Gastroesophageal sphincter (tissue), 4 donors: Measurements from ENCODE around the gene PROB1. TPM values are rescaled to one million over a fixed set of nuclear protein-coding genes. Genes with fewer than 3 reads are reported as not detected.

Source experiments
- ATAC-seq: fragments of 150-250 bp; one replicate; pipeline ENCODE4 v1.9.1; 2016; ENCODE audit warnings: mild to moderate bottlenecking, moderate library complexity
- H3K27ac ChIP-seq, 4 donors: fragments of 200-600 bp; sonication (generic) in 3 of 4; 1 replicate in 3 of 4; 2 replicates in 1 of 4; pipeline ENCODE4 v1.5.1; 2016 to 2019
- H3K27me3 ChIP-seq: fragments of 200-600 bp; sonication (generic); one replicate; pipeline ENCODE4 v1.5.1; 2019
- H3K36me3 ChIP-seq, 2 donors: fragments of 200-600 bp; sonication (generic); one replicate each; pipeline ENCODE4 v1.5.1; 2019; ENCODE audit warnings: control low read depth in 1 of 2
- H3K4me1 ChIP-seq, 3 donors: fragments of 200-600 bp; sonication (generic); 1 replicate in 2 of 3; 2 replicates in 1 of 3; pipeline ENCODE4 v1.5.1; 2016 to 2019; ENCODE audit warnings: control low read depth in 2 of 3
- H3K4me3 ChIP-seq, 2 donors: fragments of 200-600 bp; sonication (generic); one replicate each; pipeline ENCODE4 v1.5.1; 2019; ENCODE audit warnings: mild to moderate bottlenecking in 1 of 2, moderate library complexity in 1 of 2
- H3K9me3 ChIP-seq, 3 donors: fragments of 200-600 bp; sonication (generic); one replicate each; pipeline ENCODE4 v1.5.1; 2017 to 2019; ENCODE audit warnings: control low read depth in 2 of 3
- EP300 ChIP-seq: sonication (generic); formaldehyde crosslinking; IDR thresholded peaks from one replicate; pipeline ENCODE4 v1.6.1; 2017; ENCODE audit warnings: antibody characterized with exemption, mild to moderate bottlenecking
- POLR2A ChIP-seq, 2 donors: fragments of 450-650 bp; IDR thresholded peaks; one replicate each; pipeline ENCODE4 v1.6.1; 2017; ENCODE audit warnings: antibody characterized with exemption in 2 of 2, mild to moderate bottlenecking in 2 of 2, moderate library complexity in 1 of 2
- POLR2AphosphoS5 ChIP-seq: sonication (generic); formaldehyde crosslinking; IDR thresholded peaks from one replicate; pipeline ENCODE4 v1.6.1; 2017; ENCODE audit warnings: antibody characterized with exemption
- WGBS, 2 donors: methylation state at CpG; one replicate each; pipeline ENCODE4 v1.1.5; 2018; ENCODE audit warnings: low coverage in 1 of 2; 5-methylcytosine and 5-hydroxymethylcytosine counted together
- total RNA-seq, 4 donors: library from RNA; depleted of rRNA; stranded (reverse); fragments of >200 nt; gene quantifications; one replicate each; pipeline ENCODE4 v1.1.0, GENCODE V29; 2016
- TF ChIP-seq, protein P1 (sequence below), 4 experiments: fragments of 200-600 bp in 2 of 4; fragments of 450-650 bp in 2 of 4; sonication (generic) in 1 of 4; IDR thresholded peaks; one replicate each; pipeline ENCODE4 v1.5.1; 2017 to 2019; ENCODE audit warnings: antibody characterized with exemption in 4 of 4, mild to moderate bottlenecking in 2 of 4, moderate library complexity in 2 of 4

The PROB1 gene
- total RNA-seq, 4 donors from 2014 or later: 1.2 to 9.1 (median 4.1) TPM

DNA sequence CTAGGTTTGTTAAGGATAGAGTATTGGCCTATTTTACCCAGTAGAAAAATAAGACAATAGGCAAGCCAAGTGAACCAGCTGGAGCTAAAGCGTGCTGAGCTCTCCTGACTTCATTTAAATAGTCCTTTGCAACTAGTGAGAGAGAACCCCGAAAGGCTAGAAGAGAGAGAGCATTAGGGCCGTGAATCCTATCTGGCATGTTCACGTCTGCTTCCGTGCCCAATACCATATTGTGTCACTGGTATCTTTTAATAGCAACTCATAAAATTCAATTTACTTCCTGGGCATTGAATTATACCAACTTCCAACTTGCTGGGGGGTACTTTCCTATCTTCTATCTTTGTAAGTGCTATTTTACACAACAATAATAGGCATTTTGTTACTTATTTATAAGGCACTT is 30.6 kb upstream of the PROB1 start:
- ATAC-seq: no peak
- peaks cover 0 to 90% of the 10 kb centered on the region in 2 donors for H3K36me3 ChIP-seq
- no peak overlapping the region for H3K4me3 ChIP-seq
- TF ChIP-seq EP300: no peak
- no peak for TF ChIP-seq POLR2A (IDR thresholded peaks at IDR 0.05)
- TF ChIP-seq, protein P1, sequence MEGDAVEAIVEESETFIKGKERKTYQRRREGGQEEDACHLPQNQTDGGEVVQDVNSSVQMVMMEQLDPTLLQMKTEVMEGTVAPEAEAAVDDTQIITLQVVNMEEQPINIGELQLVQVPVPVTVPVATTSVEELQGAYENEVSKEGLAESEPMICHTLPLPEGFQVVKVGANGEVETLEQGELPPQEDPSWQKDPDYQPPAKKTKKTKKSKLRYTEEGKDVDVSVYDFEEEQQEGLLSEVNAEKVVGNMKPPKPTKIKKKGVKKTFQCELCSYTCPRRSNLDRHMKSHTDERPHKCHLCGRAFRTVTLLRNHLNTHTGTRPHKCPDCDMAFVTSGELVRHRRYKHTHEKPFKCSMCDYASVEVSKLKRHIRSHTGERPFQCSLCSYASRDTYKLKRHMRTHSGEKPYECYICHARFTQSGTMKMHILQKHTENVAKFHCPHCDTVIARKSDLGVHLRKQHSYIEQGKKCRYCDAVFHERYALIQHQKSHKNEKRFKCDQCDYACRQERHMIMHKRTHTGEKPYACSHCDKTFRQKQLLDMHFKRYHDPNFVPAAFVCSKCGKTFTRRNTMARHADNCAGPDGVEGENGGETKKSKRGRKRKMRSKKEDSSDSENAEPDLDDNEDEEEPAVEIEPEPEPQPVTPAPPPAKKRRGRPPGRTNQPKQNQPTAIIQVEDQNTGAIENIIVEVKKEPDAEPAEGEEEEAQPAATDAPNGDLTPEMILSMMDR (IDR thresholded peaks at IDR 0.05): no peak
- TF ChIP-seq POLR2AphosphoS5: no peak
- H3K27me3 ChIP-seq: no peaks in the 10 kb centered on the region
- WGBS, 2 donors: 89% methylated on average over 5 of the region's 5 CpGs
- H3K4me1 ChIP-seq: peaks cover 0 to 6% (median 0%) of the 10 kb centered on the region in 3 donors
- no peak overlapping the region for H3K27ac ChIP-seq
- H3K9me3 ChIP-seq: no peaks in the 10 kb centered on the region

DNA sequence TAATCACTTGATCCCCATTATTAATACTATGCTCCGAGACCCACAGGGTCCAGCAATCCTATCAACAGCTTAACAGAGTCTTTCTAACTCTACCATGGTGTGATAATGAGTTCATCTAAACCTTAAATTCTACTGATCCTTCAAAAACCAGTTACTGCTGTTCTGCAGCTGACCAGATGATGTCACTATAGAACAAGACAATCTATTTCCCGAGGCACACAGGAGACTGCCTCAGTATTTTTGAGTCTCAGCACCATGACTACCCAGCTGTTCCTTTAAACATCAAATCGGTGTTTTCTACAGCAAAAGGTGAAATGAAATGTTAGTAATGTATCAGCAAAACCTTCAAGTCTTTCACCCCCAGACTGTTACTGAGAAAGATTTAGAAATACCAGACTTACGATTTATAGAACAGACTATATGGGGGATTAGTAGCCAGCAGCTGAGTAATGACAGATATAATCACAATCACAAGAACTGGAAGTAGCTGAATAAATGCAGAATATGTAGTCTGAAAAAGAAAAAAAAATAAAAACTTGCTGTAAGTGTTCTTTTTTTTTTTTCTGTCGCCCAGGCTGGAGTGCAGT is 27.5 kb upstream of the PROB1 start:
- 34 to 37% methylated on average over 5 of the region's 5 CpGs for WGBS, 2 donors
- peak; percentile 71 for ATAC-seq
- H3K36me3 ChIP-seq: peaks cover 0 to 79% of the 10 kb centered on the region in 2 donors

DNA sequence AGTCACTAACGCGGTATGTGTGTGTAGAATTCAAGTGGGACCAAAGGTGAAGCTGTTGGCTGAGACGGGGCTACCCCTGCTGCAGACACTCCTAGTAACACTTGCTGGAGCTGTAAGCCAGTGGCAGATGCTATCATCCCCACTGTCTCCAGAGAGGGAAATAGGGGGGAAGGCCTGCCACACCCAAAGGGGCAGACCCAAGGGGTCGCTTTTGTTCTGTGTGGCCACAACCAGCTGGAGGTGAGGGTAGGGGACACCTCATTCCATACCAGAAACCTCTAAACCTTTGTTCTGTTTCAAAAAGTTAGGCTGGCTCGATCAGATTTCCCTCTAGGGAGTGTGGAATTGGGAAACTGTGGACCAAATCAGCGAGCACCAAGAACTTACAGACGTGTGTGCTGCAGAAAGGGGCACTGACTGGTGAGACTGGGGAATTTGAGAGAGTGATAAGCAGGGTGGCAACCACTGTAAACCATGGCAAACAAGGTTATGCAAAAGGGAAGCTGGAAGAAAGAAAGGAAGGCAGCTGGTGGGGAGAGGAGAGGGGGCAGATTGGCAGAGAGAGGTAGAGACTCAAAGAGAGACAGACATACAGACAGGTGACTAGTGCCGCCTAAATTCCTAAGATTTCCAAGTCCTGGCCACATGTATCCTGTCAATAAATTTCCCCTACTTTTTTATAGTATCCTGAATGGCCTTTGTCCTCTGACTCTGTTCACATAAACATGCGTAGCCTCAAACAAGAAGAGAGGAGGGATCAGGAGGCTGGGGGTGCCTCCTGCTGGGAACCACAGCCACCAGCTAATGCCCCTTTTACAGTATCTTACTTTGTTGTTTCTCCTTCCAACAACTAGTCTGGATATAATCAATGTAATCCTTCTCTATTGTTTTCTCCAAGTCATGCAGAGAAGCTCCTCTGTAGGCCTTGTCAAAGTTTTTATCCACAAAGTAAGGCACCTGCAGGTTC is 24.6 kb upstream of the PROB1 start:
- Histone ChIP-seq H3K4me3 (no peak overlapping the region), H3K27me3 (no peaks in the 10 kb centered on the region), H3K9me3 (no peaks in the 10 kb centered on the region), H3K4me1 (peaks cover 5 to 63% (median 26%) of the 10 kb centered on the region in 3 donors), H3K27ac (peak overlapping the region in 3 of 4 donors; percentile 49 to 82 (median 72)), H3K36me3 (peaks cover 0 to 50% of the 10 kb centered on the region in 2 donors)
- ATAC-seq: no peak
- TF ChIP-seq POLR2AphosphoS5 (no peak), EP300 (no peak), POLR2A (IDR thresholded peaks at IDR 0.05) (no peak)
- TF ChIP-seq, protein P1 (IDR thresholded peaks at IDR 0.05): no peak
- WGBS, 2 donors: 61 to 66% methylated on average over 8 of the region's 9 CpGs

More for the DNA sequence above, 27.5 kb upstream of the PROB1 start:
- Histone ChIP-seq H3K27ac (no peak overlapping the region), H3K27me3 (no peaks in the 10 kb centered on the region), H3K9me3 (no peaks in the 10 kb centered on the region), H3K4me3 (no peak overlapping the region), H3K4me1 (peaks cover 0 to 34% (median 5%) of the 10 kb centered on the region in 3 donors)
- TF ChIP-seq POLR2A (IDR thresholded peaks at IDR 0.05): no peak
- TF ChIP-seq, protein P1 (IDR thresholded peaks at IDR 0.05): peak; percentile 71 to 86 (median 80)

DNA sequence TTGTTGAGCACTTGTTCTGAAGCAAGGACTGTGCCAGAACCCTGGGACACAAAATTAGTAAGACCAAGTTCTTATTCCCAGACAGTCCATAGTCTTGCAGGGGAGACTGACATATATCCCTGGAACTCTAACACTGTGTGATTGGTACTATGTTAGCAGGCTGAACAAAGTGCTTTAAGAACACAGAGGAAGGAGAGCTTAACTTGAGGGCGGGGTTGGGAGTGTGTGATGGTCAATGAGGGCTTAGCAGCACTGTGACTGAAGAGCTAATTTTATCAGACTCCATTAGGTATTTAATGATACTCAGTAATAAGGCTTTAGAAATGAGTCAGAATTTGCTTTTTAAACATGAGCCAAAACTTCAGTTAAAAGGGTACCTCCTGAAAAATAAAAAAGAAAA is 23.9 kb upstream of the PROB1 start:
- Histone ChIP-seq H3K36me3 (peaks cover 0 to 43% of the 10 kb centered on the region in 2 donors), H3K4me1 (peaks cover 5 to 70% (median 30%) of the 10 kb centered on the region in 3 donors), H3K27ac (peak overlapping the region in 3 of 4 donors; percentile 72 to 82 (median 76)), H3K9me3 (no peaks in the 10 kb centered on the region), H3K4me3 (no peak overlapping the region), H3K27me3 (no peaks in the 10 kb centered on the region)
- TF ChIP-seq, protein P1 (IDR thresholded peaks at IDR 0.05): no peak
- no peak for TF ChIP-seq EP300
- no peak for TF ChIP-seq POLR2AphosphoS5
- TF ChIP-seq POLR2A (IDR thresholded peaks at IDR 0.05): no peak
- no peak for ATAC-seq
- 71 to 90% methylated on average over 1 of the region's 1 CpG for WGBS, 2 donors
